CD14-positive monocyte (primary cell): ENCODE data around the gene NPAS2. TPM values are rescaled to one million over a fixed set of nuclear protein-coding genes. Genes with fewer than 3 reads are reported as not detected.

ENCODE experiments used
- DNase-seq, 3 donors: peaks; one replicate each; pipeline ENCODE4 v3.0.0-alpha.2; 2011 to 2022
- H2AFZ ChIP-seq: 2 replicates; pipeline ENCODE4 v1.6.0; 2012; ENCODE audit warnings: mild to moderate bottlenecking, low read depth, low read length, inconsistent platforms; ENCODE audit not compliant: insufficient read depth, poor library complexity, severe bottlenecking
- H3K27ac ChIP-seq, 2 donors: 1 replicate in 1 of 2; 2 replicates in 1 of 2; pipeline ENCODE4 v1.5.1; 2012 to 2013; ENCODE audit warnings: low read length in 2 of 2, control low read depth in 1 of 2, inconsistent platforms in 1 of 2, low read depth in 1 of 2, mild to moderate bottlenecking in 1 of 2
- H3K27me3 ChIP-seq, 2 donors: one replicate each; pipeline versions ENCODE4 v1.6.0 to v1.6.1; 2011 to 2013; ENCODE audit warnings: low read length in 2 of 2; ENCODE audit not compliant: control insufficient read depth in 2 of 2, insufficient read depth in 2 of 2
- H3K36me3 ChIP-seq, 2 donors: replicated peaks in 1 of 2; 1 replicate in 1 of 2; 2 replicates in 1 of 2; pipeline versions ENCODE4 v1.5.1 to v1.6.1; 2012 to 2013; ENCODE audit warnings: low read length in 2 of 2, control low read depth in 1 of 2, inconsistent platforms in 1 of 2, mild to moderate bottlenecking in 1 of 2; ENCODE audit not compliant: insufficient read depth in 2 of 2, control insufficient read depth in 1 of 2
- H3K4me1 ChIP-seq, 2 donors: 1 replicate in 1 of 2; 2 replicates in 1 of 2; pipeline versions ENCODE4 v1.5.1 to v1.6.1; 2012 to 2013; ENCODE audit warnings: low read length in 2 of 2, control low read depth in 1 of 2, inconsistent platforms in 1 of 2, mild to moderate bottlenecking in 1 of 2, moderate library complexity in 1 of 2; ENCODE audit not compliant: insufficient read depth in 2 of 2, control insufficient read depth in 1 of 2
- H3K4me2 ChIP-seq: replicated peaks from 2 replicates; pipeline ENCODE3; 2012; ENCODE audit warnings: low read length, moderate library complexity, mild to moderate bottlenecking; ENCODE audit not compliant: poor library complexity, severe bottlenecking; ENCODE audit errors: extremely low read depth
- H3K4me3 ChIP-seq, 3 experiments: fragments of 200-600 bp in 1 of 3; sonication (generic) in 1 of 3; replicated peaks in 1 of 3; 1 replicate in 2 of 3; 2 replicates in 1 of 3; pipeline ENCODE4 v1.5.1; 2011 to 2013; ENCODE audit warnings: low read length in 3 of 3, mild to moderate bottlenecking in 3 of 3, control low read depth in 2 of 3, low read depth in 2 of 3, inconsistent platforms in 1 of 3, moderate library complexity in 1 of 3
- H3K79me2 ChIP-seq: 2 replicates; pipeline ENCODE4 v1.6.0; 2012; ENCODE audit warnings: mild to moderate bottlenecking, control low read depth, inconsistent platforms, low read length, moderate library complexity; ENCODE audit not compliant: insufficient read depth
- H3K9ac ChIP-seq: 2 replicates; pipeline ENCODE4 v1.6.0; 2017; ENCODE audit warnings: low read length, mild to moderate bottlenecking; ENCODE audit not compliant: insufficient read depth, poor library complexity, severe bottlenecking
- H3K9me3 ChIP-seq, 2 donors: replicated peaks in 1 of 2; 1 replicate in 1 of 2; 2 replicates in 1 of 2; pipeline versions ENCODE4 v1.5.1 to v1.6.1; 2012 to 2013; ENCODE audit warnings: low read length in 2 of 2, control low read depth in 1 of 2; ENCODE audit not compliant: control insufficient read depth in 1 of 2, insufficient read depth in 1 of 2
- H4K20me1 ChIP-seq: 2 replicates; pipeline ENCODE4 v1.6.0; 2012; ENCODE audit warnings: mild to moderate bottlenecking, low read length, control low read depth, moderate library complexity; ENCODE audit not compliant: insufficient read depth
- H3K27ac Mint-ChIP-seq, 7 donors: one replicate each; pipeline ENCODE4 v1.8.0; 2020; ENCODE audit warnings: mild to moderate bottlenecking in 7 of 7, mixed read lengths in 7 of 7, moderate library complexity in 6 of 7, inconsistent platforms in 2 of 7
- H3K27me3 Mint-ChIP-seq, 3 donors: one replicate each; pipeline ENCODE4 v1.8.0; 2021 to 2022; ENCODE audit warnings: low read depth in 3 of 3, mild to moderate bottlenecking in 3 of 3, mixed read lengths in 3 of 3, moderate library complexity in 3 of 3, inconsistent platforms in 1 of 3
- H3K36me3 Mint-ChIP-seq, 2 donors: one replicate each; pipeline ENCODE4 v1.8.0; 2020; ENCODE audit warnings: mixed read lengths in 2 of 2, inconsistent platforms in 1 of 2, mild to moderate bottlenecking in 1 of 2
- H3K4me1 Mint-ChIP-seq: one replicate; pipeline ENCODE4 v1.8.0; 2020; ENCODE audit warnings: mild to moderate bottlenecking, mixed read lengths
- H3K4me3 Mint-ChIP-seq, 2 donors: one replicate each; pipeline ENCODE4 v1.8.0; 2020; ENCODE audit warnings: mild to moderate bottlenecking in 2 of 2, mixed read lengths in 2 of 2, moderate library complexity in 1 of 2
- H3K9me3 Mint-ChIP-seq, 7 donors: one replicate each; pipeline ENCODE4 v1.8.0; 2020 to 2022; ENCODE audit warnings: mixed read lengths in 7 of 7, mild to moderate bottlenecking in 6 of 7, moderate library complexity in 6 of 7, inconsistent platforms in 2 of 7
- CTCF ChIP-seq: fragments of 200-600 bp; IDR thresholded peaks from one replicate; pipeline ENCODE4 v1.8.0; 2022; ENCODE audit warnings: antibody characterized with exemption, mild to moderate bottlenecking
- WGBS: methylation state at CpG from one replicate; pipeline ENCODE4 v1.1.5; 2013; ENCODE audit warnings: missing lambda C conversion rate; ENCODE audit not compliant: insufficient coverage; 5-methylcytosine and 5-hydroxymethylcytosine counted together
- intact Hi-C, 2 donors: fragments of 100-400 bp; cut with micrococcal nuclease; formaldehyde crosslinking; loops; one replicate each; pipeline versions ENCODE4 v1.15.0 to v1.15.1; 2023
- polyA plus RNA-seq, 3 donors: library from polyadenylated mRNA; depleted of rRNA in 1 of 3; unstranded in 2 of 3; stranded (reverse) in 1 of 3; fragments of 300-500 nt in 2 of 3; fragments of >200 nt in 1 of 3; fragmentation: Illumina TruSeq in 2 of 3; gene quantifications; 1 replicate in 2 of 3; 2 replicates in 1 of 3; pipeline ENCODE4 v1.2.3, GENCODE V29; 2012 to 2021

The NPAS2 gene
- polyA plus RNA-seq, 3 donors = not detected

GRCh38 chr2:100905132-100905805 is 85.3 kb downstream of the NPAS2 start:
- TF ChIP-seq CTCF = no peak
- Mint-ChIP-seq H3K27ac (no peak overlapping the region), H3K36me3 (no peaks in the 10 kb centered on the region), H3K4me3 (no peak overlapping the region), H3K27me3 (peaks cover 2 to 23% (median 12%) of the 10 kb centered on the region in 3 donors), H3K4me1 (no peaks in the 10 kb centered on the region), H3K9me3 (peaks cover 0 to 3% (median 2%) of the 10 kb centered on the region in 7 donors)
- Histone ChIP-seq H3K4me1 (no peaks in the 10 kb centered on the region), H3K4me3 (no peak overlapping the region), H3K27me3 (no peaks in the 10 kb centered on the region), H2AFZ (no peak overlapping the region), H4K20me1 (no peaks in the 10 kb centered on the region), H3K27ac (no peak overlapping the region), H3K9ac (no peak overlapping the region), H3K4me2 (no peak overlapping the region), H3K36me3 (no peaks in the 10 kb centered on the region), H3K79me2 (no peaks in the 10 kb centered on the region), H3K9me3 (no peaks in the 10 kb centered on the region)
- intact Hi-C loops = no loop called here
- no peak for DNase-seq
- WGBS = 82% methylated on average over 9 of the region's 9 CpGs

GRCh38 chr2:100906131-100906530 is 86.2 kb downstream of the NPAS2 start:
- Histone ChIP-seq H2AFZ (no peak overlapping the region), H3K27ac (no peak overlapping the region), H3K9me3 (no peaks in the 10 kb centered on the region), H3K27me3 (no peaks in the 10 kb centered on the region), H3K4me1 (no peaks in the 10 kb centered on the region), H3K36me3 (no peaks in the 10 kb centered on the region), H3K4me2 (no peak overlapping the region), H3K4me3 (no peak overlapping the region), H3K79me2 (no peaks in the 10 kb centered on the region), H4K20me1 (no peaks in the 10 kb centered on the region), H3K9ac (no peak overlapping the region)
- Mint-ChIP-seq H3K4me1 (no peaks in the 10 kb centered on the region), H3K4me3 (no peak overlapping the region), H3K27me3 (peaks cover 2 to 22% (median 12%) of the 10 kb centered on the region in 3 donors), H3K36me3 (no peaks in the 10 kb centered on the region), H3K27ac (no peak overlapping the region), H3K9me3 (peaks cover 0 to 2% (median 0%) of the 10 kb centered on the region in 7 donors)
- intact Hi-C loops = no loop called here
- no peak for DNase-seq
- no peak for TF ChIP-seq CTCF
- no CpG with 5 or more reads among the region's 1 CpG for WGBS
